Keratinocyte (primary cell): Measurements from ENCODE around the gene HYDIN.

Experiments used
- CTCF ChIP-seq, 3 experiments: IDR thresholded peaks in 1 of 3; conservative IDR thresholded peaks in 1 of 3; optimal IDR thresholded peaks in 1 of 3; 2 replicates in 2 of 3; 3 replicates in 1 of 3; pipeline versions ENCODE3 to v1.5.1; 2011; ENCODE audit warnings: low read length in 3 of 3, mild to moderate bottlenecking in 3 of 3, moderate library complexity in 2 of 3, control low read depth in 1 of 3, inconsistent platforms in 1 of 3; ENCODE audit not compliant: insufficient read depth in 2 of 3; ENCODE audit errors: extremely low read depth in 1 of 3
- EZH2 ChIP-seq: IDR thresholded peaks from one replicate; pipeline ENCODE4 v1.6.1; 2012; ENCODE audit warnings: inconsistent platforms, mild to moderate bottlenecking, low read length, moderate library complexity

- TF ChIP-seq CTCF (optimal IDR thresholded peaks at IDR 0.05 in 1 of 3, IDR thresholded peaks at IDR 0.05 in 1 of 3, conservative IDR thresholded peaks at IDR 0.05 in 1 of 3; ENCODE audit: extremely low read depth in 1 of 3, insufficient read depth in 2 of 3, low read length in 3 of 3): peak in 1 of 3 experiments; percentile 11
- TF ChIP-seq EZH2: no peak
These were observed 15.7 kb downstream of the HYDIN start for GRCh38 chr16:71214746-71215381.
